ENCODE measurements around the gene GLB1L. TPM values are rescaled to one million over a fixed set of nuclear protein-coding genes. Genes with fewer than 3 reads are reported as not detected.

GLB1L gene
- total RNA-seq, 6 experiments from 2014 or later: 2.1 to 4.2 (median 2.8) TPM

DNA sequence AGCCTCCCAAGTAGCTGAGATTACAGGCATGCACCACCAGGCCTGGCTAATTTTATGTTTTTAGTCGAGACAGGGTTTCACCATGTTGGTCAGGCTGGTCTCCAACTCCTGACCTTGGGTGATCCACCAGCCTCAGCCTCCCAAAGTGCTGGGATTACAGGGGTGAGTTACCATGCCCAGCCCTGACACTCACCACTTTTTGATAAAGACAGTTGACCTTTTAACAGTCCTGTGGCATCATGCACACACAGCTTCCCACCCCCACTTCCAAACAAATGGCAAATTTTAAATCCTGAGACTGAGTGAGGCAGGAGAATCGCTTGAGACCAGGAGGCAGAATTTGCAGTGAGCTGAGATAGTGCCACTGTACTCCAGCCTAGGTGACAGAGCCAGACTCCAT lies 27.8 kb upstream of the GLB1L start:
- Histone ChIP-seq H3K36me3 (no peaks in the 10 kb centered on the region), H3K27ac (no peak overlapping the region), H3K27me3 (no peaks in the 10 kb centered on the region), H3K4me1 (peaks cover 0 to 18% (median 8%) of the 10 kb centered on the region in 4 donors), H3K4me3 (no peak overlapping the region), H3K9me3 (no peaks in the 10 kb centered on the region)
- intact Hi-C loops (cut with DNase I): no loop called here
- ATAC-seq: peak in 1 of 4 donors; percentile 38
- DNase-seq: no peak
- TF ChIP-seq, protein P1, sequence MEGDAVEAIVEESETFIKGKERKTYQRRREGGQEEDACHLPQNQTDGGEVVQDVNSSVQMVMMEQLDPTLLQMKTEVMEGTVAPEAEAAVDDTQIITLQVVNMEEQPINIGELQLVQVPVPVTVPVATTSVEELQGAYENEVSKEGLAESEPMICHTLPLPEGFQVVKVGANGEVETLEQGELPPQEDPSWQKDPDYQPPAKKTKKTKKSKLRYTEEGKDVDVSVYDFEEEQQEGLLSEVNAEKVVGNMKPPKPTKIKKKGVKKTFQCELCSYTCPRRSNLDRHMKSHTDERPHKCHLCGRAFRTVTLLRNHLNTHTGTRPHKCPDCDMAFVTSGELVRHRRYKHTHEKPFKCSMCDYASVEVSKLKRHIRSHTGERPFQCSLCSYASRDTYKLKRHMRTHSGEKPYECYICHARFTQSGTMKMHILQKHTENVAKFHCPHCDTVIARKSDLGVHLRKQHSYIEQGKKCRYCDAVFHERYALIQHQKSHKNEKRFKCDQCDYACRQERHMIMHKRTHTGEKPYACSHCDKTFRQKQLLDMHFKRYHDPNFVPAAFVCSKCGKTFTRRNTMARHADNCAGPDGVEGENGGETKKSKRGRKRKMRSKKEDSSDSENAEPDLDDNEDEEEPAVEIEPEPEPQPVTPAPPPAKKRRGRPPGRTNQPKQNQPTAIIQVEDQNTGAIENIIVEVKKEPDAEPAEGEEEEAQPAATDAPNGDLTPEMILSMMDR (IDR thresholded peaks at IDR 0.05): no peak
- no peak for TF ChIP-seq POLR2A (IDR thresholded peaks at IDR 0.05)
- WGBS (ENCODE audit: insufficient coverage, low coverage, low lambda C conversion rate, missing lambda C conversion rate): 72% methylated on average over 2 of the region's 2 CpGs

DNA sequence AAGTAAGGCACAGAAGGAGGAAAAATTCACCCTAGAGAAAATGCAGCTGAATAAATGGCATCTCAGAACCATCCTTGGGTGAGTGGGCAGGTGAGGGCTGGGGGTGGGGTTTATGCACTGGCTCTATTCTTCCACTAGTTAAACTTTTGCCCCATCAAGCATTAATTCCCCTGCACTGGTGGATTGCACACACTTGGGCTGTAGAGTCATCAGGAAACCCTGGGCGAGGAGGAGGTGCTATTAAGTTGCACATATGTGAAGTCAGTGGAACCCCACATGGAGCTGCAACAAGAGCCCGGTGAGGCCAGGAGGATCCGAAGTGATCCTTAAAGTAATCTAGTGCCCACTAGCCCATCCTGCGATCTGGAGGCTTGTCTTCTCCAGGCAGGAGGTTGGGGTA lies 27.1 kb upstream of the GLB1L start:
- WGBS (ENCODE audit: insufficient coverage, low coverage, low lambda C conversion rate, missing lambda C conversion rate): no CpG with 5 or more reads among the region's 4 CpGs
- Histone ChIP-seq H3K36me3 (no peaks in the 10 kb centered on the region), H3K27me3 (no peaks in the 10 kb centered on the region), H3K9me3 (no peaks in the 10 kb centered on the region), H3K27ac (no peak overlapping the region), H3K4me3 (no peak overlapping the region), H3K4me1 (peaks cover 0 to 16% (median 7%) of the 10 kb centered on the region in 4 donors)
- ATAC-seq (no peak), DNase-seq (peak in 1 of 3 donors; percentile 6)
- intact Hi-C loops (cut with DNase I): no loop called here
- TF ChIP-seq POLR2A (IDR thresholded peaks at IDR 0.05): no peak
- TF ChIP-seq, protein P1 (IDR thresholded peaks at IDR 0.05): no peak

DNA sequence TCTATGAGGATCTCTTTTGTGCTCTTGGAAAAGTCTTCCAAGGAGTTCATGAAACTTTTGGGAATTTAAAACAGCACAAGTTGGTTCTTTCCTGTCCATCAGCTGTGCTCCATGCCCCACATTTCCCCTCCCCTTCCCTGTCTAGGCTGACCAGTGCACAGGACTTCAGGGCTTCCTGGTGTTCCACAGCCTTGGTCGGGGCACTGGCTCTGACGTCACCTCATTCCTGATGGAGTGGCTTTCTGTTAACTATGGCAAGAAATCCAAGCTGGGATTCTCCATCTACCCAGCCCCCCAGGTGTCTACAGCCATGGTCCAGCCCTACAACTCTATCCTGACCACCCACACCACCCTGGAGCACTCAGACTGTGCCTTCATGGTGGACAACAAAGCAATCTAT lies 25.8 kb upstream of the GLB1L start:
- intact Hi-C loops (cut with DNase I): no loop called here
- TF ChIP-seq, protein P1 (IDR thresholded peaks at IDR 0.05): no peak
- no CpG with 5 or more reads among the region's 2 CpGs for WGBS (ENCODE audit: insufficient coverage, low coverage, low lambda C conversion rate, missing lambda C conversion rate)
- H3K27me3 ChIP-seq: no peaks in the 10 kb centered on the region
- DNase-seq: peak in 1 of 3 donors; percentile 9
- no peak overlapping the region for H3K4me3 ChIP-seq
- H3K36me3 ChIP-seq: no peaks in the 10 kb centered on the region
- no peak for ATAC-seq
- peaks cover 0 to 16% (median 7%) of the 10 kb centered on the region in 4 donors for H3K4me1 ChIP-seq
- no peaks in the 10 kb centered on the region for H3K9me3 ChIP-seq
- H3K27ac ChIP-seq: no peak overlapping the region

DNA sequence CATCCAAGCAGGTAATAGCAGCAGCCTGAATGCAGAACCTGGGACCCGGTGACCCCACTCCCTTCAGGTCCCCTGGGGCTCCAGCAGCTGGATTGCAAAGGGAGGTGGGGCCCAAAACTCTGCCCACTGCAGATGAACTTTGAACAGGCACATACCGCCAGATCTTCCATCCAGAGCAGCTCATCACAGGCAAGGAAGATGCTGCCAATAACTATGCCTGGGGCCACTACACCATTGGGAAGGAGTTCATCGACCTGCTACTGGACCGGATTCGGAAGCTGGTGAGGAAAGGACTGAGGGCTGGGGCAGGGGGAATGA lies 24.8 kb upstream of the GLB1L start:
- DNase-seq: peak in 1 of 3 donors; percentile 63
- Histone ChIP-seq H3K36me3 (no peaks in the 10 kb centered on the region), H3K27me3 (no peaks in the 10 kb centered on the region), H3K9me3 (no peaks in the 10 kb centered on the region), H3K4me3 (no peak overlapping the region), H3K27ac (peak overlapping the region in 1 of 3 donors; percentile 55), H3K4me1 (peaks cover 0 to 16% (median 7%) of the 10 kb centered on the region in 4 donors)
- intact Hi-C loops (cut with DNase I): no loop called here
- ATAC-seq: peak; percentile 55 to 72 (median 64)
- 27% methylated on average over 4 of the region's 5 CpGs for WGBS (ENCODE audit: insufficient coverage, low coverage, low lambda C conversion rate, missing lambda C conversion rate)
- TF ChIP-seq, protein P1 (IDR thresholded peaks at IDR 0.05): no peak
- no peak for TF ChIP-seq POLR2A (IDR thresholded peaks at IDR 0.05)

Data from right lobe of liver (tissue), 6 donors.